Measurements from ENCODE around the gene SH3BP5L.
"Not testable (repeated sequence)": the region's sequence is repeated elsewhere in the genome, so short reads cannot be mapped to it uniquely, and the experiment has no call there.

SH3BP5L gene

DNA sequence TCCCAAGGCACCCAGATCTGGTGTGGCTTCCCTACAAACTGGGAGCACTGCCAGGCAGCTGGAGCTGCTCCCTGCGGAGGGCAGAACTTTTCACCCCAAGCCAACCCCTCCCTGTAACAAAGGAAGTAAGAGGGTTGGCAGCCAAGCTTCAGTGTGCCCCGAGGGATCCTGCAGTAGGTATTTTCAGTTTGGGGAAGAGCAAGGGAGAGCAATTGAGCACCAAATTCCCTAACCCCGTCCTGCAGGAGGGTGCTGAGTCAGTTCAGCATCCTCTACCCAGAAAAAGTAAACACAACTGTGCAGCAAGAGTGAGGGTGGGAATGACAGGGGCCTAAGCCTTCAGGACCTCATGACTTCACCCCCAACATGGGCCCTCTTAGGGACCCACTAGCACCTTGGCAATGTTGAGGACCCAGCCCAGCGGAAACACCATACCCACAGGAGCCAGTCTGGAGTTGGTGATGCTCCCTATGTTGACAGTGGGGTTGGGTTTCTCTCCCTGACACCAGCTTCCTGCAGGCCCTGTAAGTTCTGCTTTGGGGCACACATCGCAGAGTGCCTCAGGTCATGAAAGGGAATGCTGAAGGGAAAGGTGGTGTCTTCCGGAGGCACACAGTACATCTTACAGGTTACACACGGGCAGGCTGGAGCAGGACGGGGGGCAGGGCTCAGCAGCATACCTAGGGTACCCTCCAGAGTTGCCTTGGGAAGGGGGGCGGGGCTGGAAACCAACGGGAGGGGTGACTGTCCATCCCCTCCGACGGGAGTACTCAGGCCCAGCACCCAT, 14.8 kb downstream of the SH3BP5L start:
- no peak overlapping the region for H3K4me3 ChIP-seq (ENCODE audit: low read depth, low read length)
- DNase-seq (ENCODE audit: low read depth) = no peak
- no peak for TF ChIP-seq CTCF (IDR thresholded peaks at IDR 0.05; ENCODE audit: control insufficient read depth, extremely low read depth, insufficient read depth)

GRCh38 chr1:248810000-248810726, 15.6 kb downstream of the SH3BP5L start:
- no peak overlapping the region for H3K4me3 ChIP-seq (ENCODE audit: low read depth, low read length)
- no peak for DNase-seq (ENCODE audit: low read depth)
- TF ChIP-seq CTCF (IDR thresholded peaks at IDR 0.05; ENCODE audit: control insufficient read depth, extremely low read depth, insufficient read depth) = no peak

DNA sequence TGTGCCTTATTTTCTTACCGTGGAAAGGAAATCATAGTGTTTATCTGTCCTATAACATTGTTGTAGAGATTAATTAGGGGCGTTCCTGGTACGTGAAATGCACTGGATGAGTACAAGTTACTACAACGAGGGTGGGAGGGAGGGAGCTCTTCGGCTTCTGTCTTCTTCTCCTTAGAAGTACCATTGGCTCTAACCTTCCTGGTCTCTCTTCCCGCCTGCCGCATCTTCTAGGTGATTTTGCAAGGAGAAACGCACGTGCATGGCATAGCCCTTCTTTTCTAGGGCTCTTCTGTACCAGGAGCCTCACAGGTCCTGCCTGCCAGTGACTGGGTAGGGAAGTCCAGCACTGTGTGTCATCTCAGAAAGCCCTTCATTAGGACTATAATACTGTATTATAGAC, 16.8 kb downstream of the SH3BP5L start:
- TF ChIP-seq CTCF (IDR thresholded peaks at IDR 0.05; ENCODE audit: control insufficient read depth, extremely low read depth, insufficient read depth) = no peak
- H3K4me3 ChIP-seq (ENCODE audit: low read depth, low read length) = no peak overlapping the region

DNA sequence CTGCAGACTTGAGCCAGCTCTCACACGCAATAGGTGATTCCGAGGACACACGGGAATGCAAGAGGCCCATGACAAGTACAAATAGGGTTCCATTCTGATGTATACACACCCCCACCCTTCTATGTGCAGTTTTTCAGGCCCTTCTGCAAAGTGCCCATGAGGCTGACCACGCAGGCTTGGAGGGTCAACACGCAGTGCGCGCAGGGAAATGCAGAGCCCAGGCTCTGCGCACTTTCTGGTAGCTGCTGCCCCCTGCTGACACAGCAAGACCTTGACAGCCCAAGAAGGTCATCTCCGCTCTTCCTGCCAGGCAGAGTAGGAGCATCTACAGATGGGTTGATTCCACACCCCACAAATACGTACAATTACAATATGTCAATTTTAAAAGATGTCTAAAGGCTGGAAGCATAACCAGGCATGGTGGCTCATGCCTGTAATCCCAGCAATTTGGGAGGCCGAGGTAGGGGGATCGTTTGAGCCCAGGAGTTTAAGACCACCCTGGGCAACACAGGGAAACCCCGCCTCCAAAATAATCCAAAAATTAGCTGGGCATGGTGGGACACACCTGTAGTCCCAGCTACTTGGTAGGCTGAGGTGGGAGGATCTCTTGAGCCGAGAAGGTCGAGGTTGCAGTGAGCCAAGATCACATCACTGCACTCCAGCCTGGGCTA, 18.5 kb downstream of the SH3BP5L start:
- TF ChIP-seq CTCF (IDR thresholded peaks at IDR 0.05; ENCODE audit: control insufficient read depth, extremely low read depth, insufficient read depth) = peak; percentile 98
- peak; percentile 10 for DNase-seq (ENCODE audit: low read depth)
- no peak overlapping the region for H3K4me3 ChIP-seq (ENCODE audit: low read depth, low read length)

More for the DNA sequence above, 16.8 kb downstream of the SH3BP5L start:
- no peak for DNase-seq (ENCODE audit: low read depth)

GRCh38 chr1:248805876-248806275, 19.8 kb downstream of the SH3BP5L start:
- TF ChIP-seq CTCF (IDR thresholded peaks at IDR 0.05; ENCODE audit: control insufficient read depth, extremely low read depth, insufficient read depth) = no peak
- no peak overlapping the region for H3K4me3 ChIP-seq (ENCODE audit: low read depth, low read length)
- no peak for DNase-seq (ENCODE audit: low read depth)

GRCh38 chr1:248804771-248805681, 20.7 kb downstream of the SH3BP5L start:
- no peak overlapping the region for H3K4me3 ChIP-seq (ENCODE audit: low read depth, low read length)
- no peak for DNase-seq (ENCODE audit: low read depth)
- TF ChIP-seq CTCF (IDR thresholded peaks at IDR 0.05; ENCODE audit: control insufficient read depth, extremely low read depth, insufficient read depth) = no peak

GRCh38 chr1:248803501-248803900, 22.2 kb downstream of the SH3BP5L start:
- DNase-seq (ENCODE audit: low read depth) = not testable (repeated sequence)

More at GRCh38 chr1:248803501-248803900, 22.2 kb downstream of the SH3BP5L start:
- H3K4me3 ChIP-seq (ENCODE audit: low read depth, low read length) = not testable (repeated sequence)

Data from LNCaP clone FGC (cell line).